Cardiac atrium fibroblast (primary cell): ENCODE data around the gene SGMS2. TPM values are rescaled to one million over a fixed set of nuclear protein-coding genes. Genes with fewer than 3 reads are reported as not detected.

Source experiments
- total RNA-seq: library from RNA; depleted of rRNA; stranded (reverse); fragments of >200 nt; gene quantifications from 2 replicates; pipeline ENCODE4 v1.2.3, GENCODE V29; 2015

The SGMS2 gene
- total RNA-seq: 97.8 and 143 TPM in 2 replicates

DNA sequence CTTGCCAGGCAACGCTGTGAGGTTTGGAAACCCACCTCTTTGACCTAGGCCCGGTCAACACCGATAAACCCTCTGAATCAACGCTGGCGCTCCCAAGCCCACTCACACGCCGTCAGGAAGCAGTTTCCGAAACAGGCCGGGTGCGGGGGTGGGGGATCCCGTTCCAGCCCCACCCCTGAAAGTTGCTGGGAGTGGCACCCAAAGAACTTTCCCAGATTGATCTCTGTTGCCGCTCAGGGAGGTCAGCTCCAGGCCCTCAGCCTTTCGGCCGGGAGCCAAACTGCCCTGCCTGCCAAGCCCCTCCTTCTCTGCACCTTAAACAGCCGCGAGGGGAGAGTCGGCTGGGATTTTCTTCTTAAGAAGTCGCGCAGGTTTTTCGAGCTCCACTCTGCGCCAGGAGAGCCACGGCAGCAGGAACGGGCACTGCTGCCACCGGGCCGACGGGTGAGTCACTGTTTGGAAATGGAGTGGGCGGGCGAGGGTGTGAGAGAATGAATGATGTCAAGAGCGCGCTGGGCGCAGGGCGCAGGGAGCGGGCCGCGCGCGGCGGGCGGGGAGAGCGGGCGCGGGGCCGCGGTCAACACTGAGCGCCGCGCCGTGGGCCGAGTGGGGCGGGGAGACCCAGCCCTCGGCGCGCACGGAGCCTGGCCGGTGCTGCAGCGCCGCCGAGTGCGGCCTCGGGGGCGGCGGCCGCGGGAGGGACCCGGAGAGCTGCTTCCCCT is at the start of gene SGMS2:
Gene SGMS2, plus strand, starts transcription at position 583 of the 722 bp plus-strand sequence. CDS start 70,622 bp downstream, outside the sequence.

GRCh38 chr4:107930821-107931774 is 106.4 kb downstream of the SGMS2 start, which contains the start of gene CYP2U1:
Gene CYP2U1, plus strand, starts transcription at chr4:107931549. Its CDS starts 95 bp downstream, at chr4:107931644.

Other genes with a start within 250 kb of the SGMS2 start
- gene PAPSS1, start 104.7 kb upstream of the SGMS2 start, total RNA-seq: 57.8 and 80.2 TPM in 2 replicates
- gene CYP2U1, start 106.6 kb downstream of the SGMS2 start, total RNA-seq: 5.2 and 11.3 TPM in 2 replicates
- 8.8 and 11.3 TPM in 2 replicates for gene HADH, start 165.0 kb downstream of the SGMS2 start, total RNA-seq